OCI-LY7 (cell line): ENCODE results near the gene CCDC148. TPM values are rescaled to one million over a fixed set of nuclear protein-coding genes. Genes with fewer than 3 reads are reported as not detected.

Experiments
- BruUV-seq: library from RNA; stranded (reverse); fragments of 400-500 nt; replicated peaks from 2 replicates; lab custom pipeline; 2021; lab: Mats Ljungman, UMichigan
- CTCF ChIA-PET: fragments of 300-600 bp; sonication (Branson Sonifier 250); formaldehyde crosslinking; loops from one replicate; lab custom pipeline; 2022; ENCODE audit warnings: antibody characterized with exemption; ENCODE audit not compliant: unreplicated experiment; lab: Charles Lee
- POLR2A ChIA-PET: fragments of 300-600 bp; sonication (Branson Sonifier 250); formaldehyde crosslinking; loops from one replicate; lab custom pipeline; 2022; ENCODE audit warnings: antibody characterized with exemption; lab: Charles Lee
- DNase-seq: peaks from one replicate; pipeline ENCODE4 v3.0.0-alpha.2; 2015; ENCODE audit warnings: low spot score
- H2AFZ ChIP-seq: fragments of 200-600 bp; sonication (generic), shearing (Covaris generic); 2 replicates; pipeline ENCODE4 v1.6.1; 2014; ENCODE audit warnings: mild to moderate bottlenecking, antibody characterized with exemption, low read length, moderate library complexity
- H3K27ac ChIP-seq: fragments of 200-600 bp; sonication (generic); 2 replicates; pipeline ENCODE4 v1.5.1; 2014; ENCODE audit warnings: mixed run types, low read depth, mild to moderate bottlenecking, moderate library complexity, low read length, inconsistent platforms; ENCODE audit not compliant: poor library complexity, severe bottlenecking
- H3K36me3 ChIP-seq: fragments of 200-600 bp; sonication (generic); 2 replicates; pipeline ENCODE4 v1.6.1; 2014; ENCODE audit warnings: mild to moderate bottlenecking, antibody characterized with exemption, low read length, moderate library complexity, mixed read lengths; ENCODE audit not compliant: insufficient read depth
- H3K4me1 ChIP-seq: fragments of 200-600 bp; sonication (generic); 2 replicates; pipeline ENCODE4 v1.5.1; 2014; ENCODE audit warnings: mild to moderate bottlenecking, low read length; ENCODE audit not compliant: insufficient read depth, poor library complexity, severe bottlenecking
- H3K4me2 ChIP-seq: fragments of 200-600 bp; sonication (generic); 2 replicates; pipeline ENCODE4 v1.6.1; 2014; ENCODE audit warnings: mild to moderate bottlenecking, low read length
- H3K4me3 ChIP-seq: fragments of 200-600 bp; sonication (generic); 2 replicates; pipeline ENCODE4 v1.5.1; 2014; ENCODE audit warnings: mild to moderate bottlenecking, low read depth, low read length; ENCODE audit not compliant: poor library complexity, severe bottlenecking
- H3K79me2 ChIP-seq: fragments of 200-600 bp; sonication (generic); 2 replicates; pipeline ENCODE4 v1.6.1; 2016; ENCODE audit warnings: low read depth, mild to moderate bottlenecking, low read length, moderate library complexity, mixed read lengths; ENCODE audit not compliant: insufficient read depth
- H3K9me2 ChIP-seq: fragments of 200-600 bp; sonication (generic); 2 replicates; pipeline ENCODE4 v1.6.1; 2016; ENCODE audit warnings: mild to moderate bottlenecking, low read length, mixed read lengths; ENCODE audit not compliant: insufficient read depth
- H3K9me3 ChIP-seq: fragments of 200-600 bp; sonication (generic); 2 replicates; pipeline ENCODE4 v1.6.1; 2014; ENCODE audit warnings: mild to moderate bottlenecking, mixed run types, low read length, mixed read lengths
- H4K20me1 ChIP-seq: fragments of 200-600 bp; sonication (generic); 2 replicates; pipeline ENCODE4 v1.6.1; 2014; ENCODE audit warnings: mild to moderate bottlenecking, antibody characterized with exemption, low read length, moderate library complexity, mixed read lengths; ENCODE audit not compliant: insufficient read depth
- CTCF ChIP-seq: fragments of 200-600 bp; sonication (generic); conservative IDR thresholded peaks from 2 replicates; pipeline ENCODE4 v1.5.1; 2014; ENCODE audit warnings: mild to moderate bottlenecking, antibody characterized with exemption, low read length, moderate library complexity, mixed read lengths
- EZH2phosphoT487 ChIP-seq: fragments of 200-600 bp; sonication (generic); IDR thresholded peaks from 2 replicates; pipeline ENCODE4 v1.6.1; 2018; ENCODE audit warnings: low read depth, borderline replicate concordance, mild to moderate bottlenecking, mixed run types, antibody characterized with exemption, low read length, moderate library complexity, mixed read lengths
- intact Hi-C: fragments of 100-400 bp; cut with micrococcal nuclease; formaldehyde crosslinking; loops from one replicate; pipeline ENCODE4 v1.10.0; 2022; ENCODE audit not compliant: unreplicated experiment
- total RNA-seq, 2 experiments: library from RNA; depleted of rRNA in 1 of 2; stranded (reverse); fragments of >200 nt in 1 of 2; shearing (Covaris generic) in 1 of 2; gene quantifications; 2 replicates each; pipeline ENCODE4 v1.2.3, GENCODE V29; 2014 to 2022

Gene CCDC148
- total RNA-seq, 2 experiments from 2014 or later: 0.19 to 0.99 TPM

GRCh38 chr2:158179660-158180059 lies 276.9 kb downstream of the CCDC148 start:
- intact Hi-C loops: loop anchor here (2.0 kb wide), 2 partner anchors 565 to 575 kb away; no protein-coding TSS in a partner anchor
- Histone ChIP-seq H3K9me3 (no peaks in the 10 kb centered on the region), H3K27ac (no peak overlapping the region), H2AFZ (no peak overlapping the region), H3K9me2 (no peaks in the 10 kb centered on the region), H3K79me2 (no peaks in the 10 kb centered on the region), H3K4me2 (no peak overlapping the region), H3K4me3 (no peak overlapping the region), H4K20me1 (no peaks in the 10 kb centered on the region), H3K36me3 (no peaks in the 10 kb centered on the region), H3K4me1 (no peaks in the 10 kb centered on the region)
- BruUV-seq: no TSS peak
- no peak for TF ChIP-seq EZH2phosphoT487
- peak; percentile 69 for TF ChIP-seq CTCF
- POLR2A ChIA-PET: interaction anchor here (0.6 to 1.0 kb wide), 4 partner anchors 9 to 1119 kb away, joined by 3 to 4 read pairs (median 4); no protein-coding TSS in a partner anchor
- DNase-seq: peak; percentile 9
- CTCF ChIA-PET: interaction anchor here (1.0 kb wide), 1 partner anchor 566 kb away, joined by 3 read pairs; no protein-coding TSS in a partner anchor

GRCh38 chr2:158178646-158179045 lies 277.9 kb downstream of the CCDC148 start:
- TF ChIP-seq CTCF: no peak
- TF ChIP-seq EZH2phosphoT487: no peak
- ChIA-PET POLR2A (interaction anchor here (1.0 kb wide), 2 partner anchors 36 to 47 kb away, joined by 3 read pairs; no protein-coding TSS in a partner anchor), CTCF (no interaction called here)
- Histone ChIP-seq H3K36me3 (no peaks in the 10 kb centered on the region), H3K4me1 (no peaks in the 10 kb centered on the region), H3K4me2 (no peak overlapping the region), H3K9me3 (no peaks in the 10 kb centered on the region), H3K4me3 (no peak overlapping the region), H3K27ac (no peak overlapping the region), H3K9me2 (no peaks in the 10 kb centered on the region), H4K20me1 (no peaks in the 10 kb centered on the region), H3K79me2 (no peaks in the 10 kb centered on the region), H2AFZ (no peak overlapping the region)
- DNase-seq: no peak
- BruUV-seq: no TSS peak
- intact Hi-C loops: loop anchor here (2.0 kb wide), 2 partner anchors 566 to 576 kb away; no protein-coding TSS in a partner anchor

GRCh38 chr2:158174956-158175355 lies 281.6 kb downstream of the CCDC148 start:
- intact Hi-C loops: no loop called here
- POLR2A ChIA-PET: no interaction called here
- CTCF ChIA-PET: no interaction called here

More at GRCh38 chr2:158174956-158175355, 281.6 kb downstream of the CCDC148 start:
- H3K79me2 ChIP-seq: no peaks in the 10 kb centered on the region
- H3K27ac ChIP-seq: no peak overlapping the region
- H3K9me2 ChIP-seq: no peaks in the 10 kb centered on the region
- DNase-seq: no peak
- BruUV-seq: no TSS peak
- H3K36me3 ChIP-seq: no peaks in the 10 kb centered on the region
- H4K20me1 ChIP-seq: no peaks in the 10 kb centered on the region
- H3K9me3 ChIP-seq: no peaks in the 10 kb centered on the region
- no peak for TF ChIP-seq EZH2phosphoT487
- TF ChIP-seq CTCF: no peak
- no peaks in the 10 kb centered on the region for H3K4me1 ChIP-seq
- H3K4me2 ChIP-seq: no peak overlapping the region
- no peak overlapping the region for H3K4me3 ChIP-seq
- no peak overlapping the region for H2AFZ ChIP-seq
